Nephron (organoid): ENCODE results near the gene MRPL1.

ENCODE experiments used
- H3K27ac Mint-ChIP-seq, 3 experiments: 2 replicates each; pipeline ENCODE4 v1.8.0; 2020; ENCODE audit warnings: mixed read lengths in 3 of 3, mild to moderate bottlenecking in 2 of 3, moderate library complexity in 1 of 3
- H3K27me3 Mint-ChIP-seq: 2 replicates; pipeline ENCODE4 v1.8.0; 2021; ENCODE audit warnings: low read depth, mild to moderate bottlenecking, moderate library complexity, mixed read lengths
- H3K36me3 Mint-ChIP-seq: 2 replicates; pipeline ENCODE4 v1.8.0; 2020; ENCODE audit warnings: low read depth, mixed read lengths
- H3K4me1 Mint-ChIP-seq: 2 replicates; pipeline ENCODE4 v1.8.0; 2020; ENCODE audit warnings: mixed read lengths
- H3K4me3 Mint-ChIP-seq, 3 experiments: 2 replicates each; pipeline ENCODE4 v1.8.0; 2020; ENCODE audit warnings: mild to moderate bottlenecking in 3 of 3, mixed read lengths in 3 of 3, moderate library complexity in 2 of 3
- H3K9me3 Mint-ChIP-seq: 2 replicates; pipeline ENCODE4 v1.8.0; 2020; ENCODE audit warnings: mixed read lengths
- TF ChIP-seq, protein P1 (sequence below), 3 experiments: fragments of 200-600 bp; sonication (generic); IDR thresholded peaks; one replicate each; pipeline ENCODE4 v1.5.0; 2021; ENCODE audit warnings: antibody characterized with exemption in 3 of 3; ENCODE audit not compliant: unreplicated experiment in 3 of 3

MRPL1 gene

DNA sequence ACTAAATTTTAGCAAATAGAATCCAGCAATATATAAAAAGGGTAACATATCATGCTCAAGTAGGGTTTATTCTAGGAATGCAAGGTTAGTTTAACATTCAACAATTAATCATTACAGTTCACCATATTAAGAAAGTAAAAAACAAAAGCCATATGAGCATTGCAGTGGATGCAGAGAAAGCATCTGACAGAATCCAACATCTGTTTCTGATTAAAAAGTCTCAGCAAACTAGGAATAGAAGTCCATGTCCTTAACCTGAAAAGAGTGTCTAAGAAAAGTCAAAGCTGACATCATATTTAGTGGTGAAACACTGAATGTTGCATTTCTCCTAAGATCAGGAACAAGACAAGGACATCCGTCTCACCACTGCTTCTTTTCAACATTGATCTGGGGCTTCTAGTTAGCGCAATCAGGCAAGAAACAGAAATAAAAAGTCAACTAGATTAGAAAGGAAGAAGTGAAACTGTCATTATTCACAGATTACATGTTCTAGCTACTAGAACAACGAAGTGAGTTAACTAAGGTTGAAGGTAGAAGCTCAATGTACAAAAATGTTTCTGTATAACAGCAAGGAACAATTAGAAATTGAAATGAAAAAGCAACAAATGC is 49.3 kb downstream of the MRPL1 start:
- TF ChIP-seq, protein P1, sequence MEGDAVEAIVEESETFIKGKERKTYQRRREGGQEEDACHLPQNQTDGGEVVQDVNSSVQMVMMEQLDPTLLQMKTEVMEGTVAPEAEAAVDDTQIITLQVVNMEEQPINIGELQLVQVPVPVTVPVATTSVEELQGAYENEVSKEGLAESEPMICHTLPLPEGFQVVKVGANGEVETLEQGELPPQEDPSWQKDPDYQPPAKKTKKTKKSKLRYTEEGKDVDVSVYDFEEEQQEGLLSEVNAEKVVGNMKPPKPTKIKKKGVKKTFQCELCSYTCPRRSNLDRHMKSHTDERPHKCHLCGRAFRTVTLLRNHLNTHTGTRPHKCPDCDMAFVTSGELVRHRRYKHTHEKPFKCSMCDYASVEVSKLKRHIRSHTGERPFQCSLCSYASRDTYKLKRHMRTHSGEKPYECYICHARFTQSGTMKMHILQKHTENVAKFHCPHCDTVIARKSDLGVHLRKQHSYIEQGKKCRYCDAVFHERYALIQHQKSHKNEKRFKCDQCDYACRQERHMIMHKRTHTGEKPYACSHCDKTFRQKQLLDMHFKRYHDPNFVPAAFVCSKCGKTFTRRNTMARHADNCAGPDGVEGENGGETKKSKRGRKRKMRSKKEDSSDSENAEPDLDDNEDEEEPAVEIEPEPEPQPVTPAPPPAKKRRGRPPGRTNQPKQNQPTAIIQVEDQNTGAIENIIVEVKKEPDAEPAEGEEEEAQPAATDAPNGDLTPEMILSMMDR (IDR thresholded peaks at IDR 0.05; ENCODE audit: unreplicated experiment in 3 of 3) = no peak
- Mint-ChIP-seq H3K27ac (no peak overlapping the region), H3K36me3 (peaks cover 44% of the 10 kb centered on the region), H3K4me1 (no peaks in the 10 kb centered on the region), H3K9me3 (peaks cover 7% of the 10 kb centered on the region), H3K27me3 (no peaks in the 10 kb centered on the region), H3K4me3 (no peak overlapping the region)

DNA sequence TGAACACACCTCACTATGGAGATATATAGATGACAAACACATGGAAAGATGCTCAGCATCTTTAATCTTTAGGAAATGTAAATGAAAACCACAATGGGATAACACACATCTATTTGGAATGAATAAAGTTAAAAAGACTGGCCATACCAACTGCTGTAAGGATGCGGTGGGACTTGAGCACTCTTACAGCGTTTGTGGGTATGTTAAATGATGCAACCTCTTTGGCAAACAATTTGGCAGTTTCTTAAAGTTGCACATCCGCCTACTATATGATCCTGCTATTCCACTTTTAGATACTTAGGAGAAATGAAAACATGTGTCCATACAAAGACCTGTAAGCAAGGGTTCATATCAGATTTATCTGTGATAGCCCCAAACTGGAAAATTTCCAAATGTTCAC is 50.7 kb downstream of the MRPL1 start:
- H3K27me3 Mint-ChIP-seq = no peaks in the 10 kb centered on the region
- TF ChIP-seq, protein P1 (IDR thresholded peaks at IDR 0.05; ENCODE audit: unreplicated experiment in 3 of 3) = no peak
- no peaks in the 10 kb centered on the region for H3K4me1 Mint-ChIP-seq
- H3K4me3 Mint-ChIP-seq = no peak overlapping the region
- H3K9me3 Mint-ChIP-seq = peaks cover 7% of the 10 kb centered on the region
- H3K27ac Mint-ChIP-seq = no peak overlapping the region
- peaks cover 38% of the 10 kb centered on the region for H3K36me3 Mint-ChIP-seq

DNA sequence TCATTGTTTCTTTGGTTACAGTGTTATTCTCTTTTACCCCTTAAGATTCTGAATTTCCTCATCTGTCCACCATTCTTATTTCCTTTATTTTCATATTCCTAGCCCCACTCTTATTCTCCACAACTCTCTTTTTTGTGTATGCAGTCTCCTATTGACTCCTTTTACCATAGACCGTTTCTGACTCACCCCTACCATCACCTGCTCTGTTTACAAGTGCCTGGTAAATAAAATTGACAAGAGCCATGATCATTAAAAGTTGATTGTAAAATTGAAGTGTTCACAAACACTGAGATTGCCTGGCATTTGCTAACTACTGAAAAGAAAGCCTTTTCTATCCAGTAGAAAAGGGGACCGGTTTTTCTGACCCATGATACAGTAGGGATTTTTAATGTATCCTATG is 54.4 kb downstream of the MRPL1 start:
- Mint-ChIP-seq H3K36me3 (peaks cover 26% of the 10 kb centered on the region), H3K4me3 (no peak overlapping the region), H3K27ac (no peak overlapping the region), H3K9me3 (peaks cover 4% of the 10 kb centered on the region), H3K27me3 (no peaks in the 10 kb centered on the region), H3K4me1 (no peaks in the 10 kb centered on the region)
- TF ChIP-seq, protein P1 (IDR thresholded peaks at IDR 0.05; ENCODE audit: unreplicated experiment in 3 of 3) = no peak

DNA sequence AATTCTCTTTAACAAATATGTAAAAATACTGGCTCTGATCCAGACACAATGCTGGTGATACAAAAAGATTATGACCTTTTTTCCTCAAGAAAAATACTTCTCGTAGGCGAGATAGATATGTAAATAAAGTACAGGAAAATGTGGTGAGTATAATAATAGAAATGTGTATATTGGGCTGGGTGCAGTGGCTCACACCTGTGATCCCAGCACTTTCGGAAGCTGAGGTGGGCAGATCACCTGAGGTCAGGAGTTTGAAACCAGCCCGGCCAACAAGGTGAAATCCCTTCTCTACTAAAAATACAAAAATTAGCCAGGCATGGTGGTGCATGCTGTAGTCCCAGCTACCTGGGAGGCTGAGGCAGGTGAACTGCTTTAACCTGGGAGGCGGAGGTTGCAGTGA is 55.0 kb downstream of the MRPL1 start:
- Mint-ChIP-seq H3K9me3 (peaks cover 6% of the 10 kb centered on the region), H3K36me3 (peaks cover 27% of the 10 kb centered on the region), H3K4me3 (no peak overlapping the region), H3K4me1 (no peaks in the 10 kb centered on the region), H3K27me3 (no peaks in the 10 kb centered on the region), H3K27ac (no peak overlapping the region)
- TF ChIP-seq, protein P1 (IDR thresholded peaks at IDR 0.05; ENCODE audit: unreplicated experiment in 3 of 3) = no peak

DNA sequence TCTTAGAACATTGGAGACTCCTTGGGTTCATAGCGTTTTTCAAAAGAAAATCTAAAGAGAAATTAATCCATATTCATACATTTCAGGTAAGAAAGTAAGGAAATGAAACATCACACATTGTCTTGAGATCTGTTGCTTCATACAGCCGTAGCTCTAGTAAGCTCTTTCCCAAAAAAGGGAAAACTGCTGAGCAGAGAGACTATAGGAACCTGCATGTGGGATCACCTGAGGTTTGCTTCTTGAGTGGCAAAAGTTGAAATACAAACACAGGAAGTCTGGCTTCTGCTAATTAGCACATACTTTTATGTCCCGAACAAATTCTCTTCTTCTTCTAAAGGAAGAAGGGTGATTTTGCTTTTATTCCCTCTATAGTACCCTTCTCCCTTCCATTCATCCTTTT is 57.7 kb downstream of the MRPL1 start:
- no peaks in the 10 kb centered on the region for H3K27me3 Mint-ChIP-seq
- TF ChIP-seq, protein P1 (IDR thresholded peaks at IDR 0.05; ENCODE audit: unreplicated experiment in 3 of 3) = no peak
- H3K9me3 Mint-ChIP-seq = peaks cover 7% of the 10 kb centered on the region
- H3K4me1 Mint-ChIP-seq = no peaks in the 10 kb centered on the region
- no peak overlapping the region for H3K4me3 Mint-ChIP-seq
- H3K27ac Mint-ChIP-seq = no peak overlapping the region
- peaks cover 32% of the 10 kb centered on the region for H3K36me3 Mint-ChIP-seq

DNA sequence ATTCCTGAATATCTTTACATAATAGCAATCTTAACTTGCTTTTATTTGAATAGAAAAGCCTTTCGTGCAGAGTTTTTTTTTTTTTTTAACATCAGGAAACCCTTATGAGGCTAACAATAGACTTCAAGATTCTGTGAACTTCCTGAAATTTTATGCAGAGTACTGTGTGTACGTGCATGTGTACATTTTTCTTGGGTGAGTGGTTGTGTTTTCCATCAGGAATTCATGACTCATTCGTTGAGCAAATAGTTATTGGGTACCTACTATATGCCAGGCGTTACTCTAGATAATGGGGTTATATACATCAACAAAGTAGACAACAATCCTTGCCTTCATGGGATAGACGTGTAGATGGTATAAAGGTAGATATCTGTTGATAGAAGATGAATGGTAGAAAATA is 59.1 kb downstream of the MRPL1 start:
- Mint-ChIP-seq H3K9me3 (peaks cover 10% of the 10 kb centered on the region), H3K27me3 (no peaks in the 10 kb centered on the region), H3K27ac (no peak overlapping the region), H3K4me1 (no peaks in the 10 kb centered on the region), H3K4me3 (no peak overlapping the region), H3K36me3 (peaks cover 44% of the 10 kb centered on the region)
- TF ChIP-seq, protein P1 (IDR thresholded peaks at IDR 0.05; ENCODE audit: unreplicated experiment in 3 of 3) = no peak
